ACHN (cell line): ENCODE measurements around the gene MBP.

Experiments
- DNase-seq: peaks from one replicate; pipeline ENCODE4 v3.0.0-alpha.2; 2015
- in situ Hi-C: cut with HindIII; loops from 2 replicates; pipeline ENCODE4 v1.10.0; 2017; ENCODE audit warnings: low sequenced_read_pairs, low pct_ligation_motif_present, low pct_unique_long_range_greater_than_20kb

MBP gene

DNA sequence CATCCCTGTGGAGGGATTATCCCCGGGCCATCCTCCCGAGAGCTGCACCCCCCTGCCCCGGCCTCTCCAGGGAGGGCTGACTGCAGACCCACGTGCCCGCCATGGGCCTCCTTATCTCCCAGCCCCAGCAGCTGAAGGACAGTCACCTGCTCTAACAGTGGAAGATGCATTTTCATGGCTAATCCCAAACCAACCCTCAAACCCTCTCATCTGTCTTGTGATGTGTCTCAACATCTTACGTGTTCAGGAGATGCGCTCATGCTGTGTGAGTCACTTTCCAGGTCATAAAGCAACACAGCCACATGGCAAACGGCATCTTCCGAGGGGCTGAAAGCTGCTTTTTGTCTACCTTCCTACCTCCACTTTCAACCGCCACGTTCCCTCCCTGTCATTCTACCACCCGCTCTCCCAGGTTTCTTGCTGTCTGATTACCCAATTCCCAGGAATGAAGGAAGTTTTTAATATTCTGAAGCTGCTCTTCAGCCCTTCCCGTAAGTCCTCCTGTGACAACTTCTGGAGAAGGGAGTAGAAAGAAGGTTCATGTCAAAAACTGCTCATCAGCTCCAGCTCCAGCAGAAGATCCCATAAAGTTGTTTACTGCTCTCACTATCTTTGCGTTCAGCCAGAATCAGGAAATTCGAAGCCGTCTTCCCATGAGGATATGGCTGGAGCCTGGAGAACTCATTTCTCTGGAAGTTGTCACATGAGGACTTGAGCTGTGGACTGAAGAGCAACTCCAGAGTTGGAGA, 54.5 kb downstream of the MBP start:
- DNase-seq = peak; percentile 29
- in situ Hi-C loops = no loop called here

GRCh38 chr18:77077401-77077800, 55.2 kb downstream of the MBP start:
- no peak for DNase-seq
- in situ Hi-C loops = no loop called here

- DNase-seq = no peak
- in situ Hi-C loops = no loop called here
Observed at GRCh38 chr18:77076111-77076510, 56.5 kb downstream of the MBP start.

DNA sequence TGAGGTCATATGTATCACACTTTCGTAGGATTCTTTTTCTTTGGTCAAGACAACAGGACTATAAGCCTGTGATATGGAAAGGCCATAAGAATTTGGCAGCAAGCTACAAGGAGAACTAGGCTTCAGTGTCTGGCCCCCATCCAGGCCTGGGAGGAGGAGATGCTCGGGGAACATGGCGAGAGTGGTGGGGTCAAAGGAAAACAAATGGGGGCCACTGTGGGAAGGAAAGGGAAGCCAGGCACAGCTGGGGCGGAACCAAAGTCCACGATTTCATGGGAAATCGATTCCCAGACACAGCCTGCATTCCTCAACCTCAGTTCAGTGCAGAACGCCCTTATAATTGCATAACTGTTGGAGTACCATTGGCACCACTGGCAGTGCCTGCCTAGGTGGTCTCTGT, 58.2 kb downstream of the MBP start:
- no peak for DNase-seq
- in situ Hi-C loops = no loop called here

DNA sequence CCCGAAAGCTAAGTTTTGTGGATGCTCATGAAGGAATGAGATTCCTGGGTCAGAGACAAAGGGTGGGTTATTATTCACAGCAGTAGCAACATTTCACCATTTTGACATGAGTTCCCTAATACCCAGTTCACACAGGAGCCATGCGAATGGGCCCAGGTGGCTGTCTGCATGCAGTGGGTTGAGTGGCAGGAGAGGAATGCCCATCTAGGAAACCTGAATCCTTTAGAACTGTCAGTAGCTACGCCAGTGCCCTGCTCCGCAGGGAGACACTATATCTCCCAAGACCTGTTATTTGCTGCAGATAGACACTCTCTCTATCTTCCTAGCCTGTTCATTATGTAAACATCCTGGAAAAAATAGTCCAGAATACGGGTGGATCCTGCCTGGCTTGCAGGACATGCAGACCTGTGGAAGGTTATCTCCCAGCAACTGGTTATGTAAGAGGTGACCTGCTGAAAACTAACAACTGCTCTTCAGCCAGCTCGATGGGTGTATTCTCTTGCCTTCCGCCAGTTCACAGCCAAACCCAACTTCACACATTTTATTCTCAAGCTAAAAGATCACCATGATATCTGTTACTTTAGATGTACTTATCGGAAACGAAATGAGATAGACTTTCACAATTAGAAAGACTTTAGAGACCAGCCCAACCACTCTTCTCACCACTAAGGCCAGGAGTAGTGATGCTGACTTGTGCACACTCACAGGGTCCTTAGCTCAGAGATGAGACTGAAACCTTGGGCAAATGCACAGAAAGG, 59.1 kb downstream of the MBP start:
- no peak for DNase-seq
- in situ Hi-C loops = no loop called here

- in situ Hi-C loops = no loop called here
- no peak for DNase-seq
Observed at GRCh38 chr18:77072566-77072965, 60.0 kb downstream of the MBP start.

- DNase-seq = no peak
- in situ Hi-C loops = no loop called here
Observed at GRCh38 chr18:77071711-77072292, 60.8 kb downstream of the MBP start.

GRCh38 chr18:77071061-77071460, 61.5 kb downstream of the MBP start:
- DNase-seq = no peak
- in situ Hi-C loops = no loop called here

DNA sequence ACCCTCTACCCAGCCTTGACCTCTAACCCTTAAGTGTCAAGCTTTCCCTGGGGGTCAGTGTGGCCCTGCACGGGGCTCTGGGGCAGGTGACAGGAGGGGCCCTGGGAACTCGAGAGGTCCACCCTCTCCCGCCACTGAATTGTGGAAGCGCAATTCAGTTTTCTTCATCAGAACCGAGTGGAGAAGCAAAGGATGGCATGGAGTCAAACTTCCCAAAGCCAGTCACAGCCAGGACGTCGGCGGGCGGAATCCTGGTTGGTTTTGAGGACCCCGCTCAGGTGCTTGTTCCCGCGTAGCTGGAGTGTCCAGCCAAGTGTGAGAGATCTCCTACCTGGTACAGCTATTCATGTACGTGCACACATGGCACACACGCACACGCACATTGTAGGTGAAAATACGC, 62.0 kb downstream of the MBP start:
- DNase-seq = no peak
- in situ Hi-C loops = no loop called here

DNA sequence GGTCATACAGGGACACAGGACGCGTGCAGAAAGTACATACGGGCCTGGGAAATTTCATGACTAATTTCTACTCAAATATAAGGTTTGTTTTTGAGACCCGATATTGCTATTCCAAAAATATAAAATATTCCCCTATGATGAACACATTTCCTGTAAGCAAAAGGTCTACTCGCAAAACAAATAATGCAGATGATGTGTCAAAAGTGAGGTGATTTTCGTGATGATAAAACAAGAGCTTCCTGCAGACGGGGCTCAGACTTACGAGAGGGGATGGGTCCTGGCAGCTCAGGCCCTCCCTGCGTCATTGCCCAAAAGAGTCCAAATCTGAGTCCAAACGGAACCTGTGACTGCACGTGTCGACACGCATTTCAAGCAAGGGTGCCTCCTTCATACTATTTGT, 62.7 kb downstream of the MBP start:
- no peak for DNase-seq
- in situ Hi-C loops = no loop called here

GRCh38 chr18:77069482-77069881, 63.1 kb downstream of the MBP start:
- in situ Hi-C loops = no loop called here

DNA sequence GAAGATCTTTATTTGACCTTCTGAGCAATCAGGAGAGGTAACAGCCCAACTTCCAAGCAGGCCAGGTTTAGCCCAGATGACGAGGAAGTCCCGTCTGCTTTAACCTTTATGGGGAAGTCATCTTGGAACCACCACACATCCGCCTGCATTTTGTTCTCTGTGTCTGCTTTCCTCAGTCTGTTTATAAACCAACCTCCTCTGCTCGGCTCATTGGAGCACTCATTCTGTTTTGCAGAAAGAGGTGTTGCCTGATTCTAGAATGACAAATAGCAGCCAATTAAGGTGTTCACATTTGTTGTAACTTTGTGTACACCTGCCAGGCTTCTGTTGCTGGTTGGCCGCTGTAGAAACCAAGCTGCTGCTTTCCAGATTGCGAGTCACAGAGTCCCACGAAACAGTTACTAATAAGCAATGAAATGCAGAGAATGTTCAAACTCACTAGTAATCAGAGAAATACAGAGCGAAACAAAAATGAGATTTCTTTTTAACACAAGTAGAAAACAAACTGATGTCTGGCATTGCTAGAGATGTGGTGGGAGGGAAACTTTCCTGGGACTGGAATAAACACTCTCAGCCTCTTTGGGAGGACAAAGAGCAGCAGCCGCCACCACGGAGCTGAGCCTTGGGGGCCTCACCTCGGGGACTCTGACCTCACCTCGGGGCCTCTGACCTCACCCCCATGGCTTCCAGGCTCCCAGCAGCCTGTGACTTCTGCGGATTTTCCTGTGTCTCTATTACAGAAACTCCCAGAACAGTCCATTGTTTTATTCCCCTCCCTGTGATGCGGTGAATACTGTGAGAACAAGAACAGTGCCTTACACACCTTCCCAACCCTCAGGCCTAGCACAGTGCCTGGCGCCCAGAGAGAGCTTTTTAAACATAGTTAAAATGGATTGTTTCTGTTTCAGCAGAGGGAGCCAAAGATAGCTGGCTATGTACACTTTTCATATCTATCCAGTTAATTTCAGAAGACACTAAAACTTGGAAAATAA, 64.0 kb downstream of the MBP start:
- peak; percentile 47 for DNase-seq

More at GRCh38 chr18:77069482-77069881, 63.1 kb downstream of the MBP start:
- no peak for DNase-seq

DNA sequence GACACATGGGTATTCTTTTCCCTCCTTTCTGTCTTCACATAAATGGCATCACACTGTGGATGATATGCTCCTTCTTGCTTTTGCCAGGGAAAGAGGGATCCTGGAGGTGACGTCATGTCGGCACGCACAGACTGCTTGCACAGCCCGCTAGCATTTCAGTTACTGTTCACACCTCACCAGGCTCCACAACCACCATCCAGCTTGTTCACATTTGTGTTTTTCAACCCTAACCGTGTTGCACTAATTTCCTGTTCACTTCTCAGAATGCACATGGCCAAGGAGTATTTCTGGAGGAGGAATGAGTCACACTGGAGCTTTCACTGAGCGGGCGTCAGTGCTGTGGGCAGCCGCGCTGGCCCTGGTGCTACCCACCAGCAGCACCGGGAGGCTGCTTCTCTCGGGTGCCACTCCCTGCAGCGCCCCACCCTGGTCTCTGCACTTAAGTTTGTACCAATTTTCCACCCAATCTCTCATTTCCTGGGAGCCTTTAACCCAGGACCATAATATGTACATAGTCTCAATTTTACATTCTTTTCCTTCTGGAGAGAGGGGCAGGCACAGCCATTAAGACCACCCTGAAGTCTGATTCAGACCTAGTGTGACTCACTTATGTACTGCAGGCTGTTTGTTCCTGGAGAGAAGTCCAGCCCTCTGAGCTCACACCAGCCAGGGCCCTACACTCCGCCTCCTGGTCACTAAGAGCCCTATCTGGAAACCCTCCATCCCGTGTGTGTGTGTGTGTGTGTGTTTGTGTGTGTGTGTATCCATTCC, 65.1 kb downstream of the MBP start:
- in situ Hi-C loops = no loop called here
- peak; percentile 87 for DNase-seq

More for the DNA sequence above, 64.0 kb downstream of the MBP start:
- in situ Hi-C loops = no loop called here

- DNase-seq = no peak
- in situ Hi-C loops = no loop called here
Observed at GRCh38 chr18:77066689-77067088, 65.9 kb downstream of the MBP start.

- no peak for DNase-seq
- in situ Hi-C loops = no loop called here
Observed at GRCh38 chr18:77066101-77066500, 66.5 kb downstream of the MBP start.

DNA sequence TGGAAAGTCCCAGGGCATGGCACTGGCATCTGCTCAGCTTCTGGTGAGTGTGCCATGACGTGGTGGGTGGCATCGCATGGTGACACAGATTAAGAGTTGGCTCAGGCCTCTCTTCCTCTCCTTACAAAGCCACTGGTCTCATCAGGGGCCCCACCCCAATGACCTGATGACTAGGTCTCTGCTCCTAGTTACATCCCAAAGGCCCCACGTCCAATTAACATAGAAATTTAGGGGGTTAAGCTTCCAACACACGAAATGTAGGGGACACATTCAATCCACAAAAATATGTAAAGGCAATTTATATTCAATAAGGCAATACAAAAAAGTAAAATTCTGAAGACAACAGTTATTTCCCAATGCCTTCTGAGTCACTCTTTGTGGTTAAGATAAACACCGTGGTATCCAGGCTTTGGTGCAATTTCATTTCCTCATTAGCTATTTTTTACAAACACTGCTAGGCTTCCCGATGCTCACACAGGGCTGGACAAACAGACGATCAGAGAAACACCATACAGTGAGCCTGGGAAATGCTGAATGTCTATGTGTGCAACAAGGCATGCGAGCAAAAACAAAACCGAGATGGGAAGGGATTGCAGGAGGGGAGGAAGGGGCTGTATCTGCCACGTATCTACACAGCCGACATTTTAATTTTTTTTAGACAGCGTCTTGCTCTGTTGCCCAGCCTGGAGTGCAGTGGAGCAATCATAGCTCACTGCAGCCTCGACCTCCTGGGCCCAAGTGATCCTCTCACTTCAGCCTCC, 67.2 kb downstream of the MBP start:
- peak; percentile 41 for DNase-seq
- in situ Hi-C loops = no loop called here

DNA sequence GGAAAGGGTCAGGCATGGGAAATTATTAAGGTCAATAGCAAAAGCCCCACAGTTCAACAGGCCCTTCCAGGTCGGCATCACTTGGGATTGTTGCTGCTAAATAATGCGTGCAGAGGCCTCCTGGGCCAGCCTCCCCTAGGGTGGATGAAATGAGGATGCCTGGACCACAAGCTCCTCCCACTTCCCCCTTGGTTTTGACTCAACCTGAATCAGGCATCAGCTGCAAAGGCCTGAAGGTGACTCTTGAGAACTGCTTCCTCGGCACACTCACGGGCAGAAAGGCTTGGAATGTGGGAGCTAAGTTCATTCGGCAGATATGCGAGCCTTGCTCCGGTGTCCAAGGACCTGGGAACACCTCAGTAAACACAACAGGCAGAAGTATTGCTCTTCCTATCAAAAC, 69.3 kb downstream of the MBP start:
- in situ Hi-C loops = no loop called here
- peak; percentile 15 for DNase-seq
